ENCODE results near the gene PHKG2.

DNA sequence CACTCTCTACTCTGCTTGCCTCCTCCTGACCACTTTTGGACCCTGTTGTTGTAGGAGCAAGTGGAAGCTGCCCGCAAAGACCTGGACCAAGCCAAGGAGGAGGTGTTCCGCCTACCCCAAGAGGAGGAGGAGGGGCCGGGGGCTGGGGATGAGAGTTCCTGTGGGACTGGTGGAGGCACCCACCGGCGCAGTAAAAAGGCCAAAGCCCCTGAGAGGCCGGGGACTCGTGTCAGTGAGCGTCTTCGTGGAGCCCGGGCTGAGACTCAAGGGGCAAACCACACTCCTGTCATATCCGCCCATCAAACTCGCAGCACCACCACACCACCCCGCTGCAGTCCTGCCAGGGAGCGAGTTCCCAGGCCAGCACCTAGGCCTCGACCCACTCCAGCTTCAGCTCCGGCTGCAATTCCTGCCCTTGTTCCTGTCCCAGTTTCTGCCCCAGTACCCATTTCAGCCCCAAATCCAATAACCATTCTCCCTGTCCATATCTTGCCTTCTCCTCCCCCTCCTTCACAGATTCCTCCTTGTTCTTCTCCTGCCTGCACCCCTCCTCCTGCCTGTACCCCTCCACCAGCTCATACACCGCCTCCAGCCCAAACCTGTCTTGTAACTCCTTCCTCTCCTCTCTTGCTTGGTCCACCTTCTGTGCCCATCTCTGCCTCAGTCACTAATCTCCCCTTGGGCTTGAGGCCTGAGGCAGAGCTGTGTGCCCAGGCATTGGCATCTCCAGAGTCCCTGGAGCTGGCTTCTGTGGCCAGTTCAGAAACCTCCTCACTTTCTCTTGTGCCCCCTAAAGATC is 11.0 kb upstream of the PHKG2 start:
- TF ChIP-seq, protein P1, sequence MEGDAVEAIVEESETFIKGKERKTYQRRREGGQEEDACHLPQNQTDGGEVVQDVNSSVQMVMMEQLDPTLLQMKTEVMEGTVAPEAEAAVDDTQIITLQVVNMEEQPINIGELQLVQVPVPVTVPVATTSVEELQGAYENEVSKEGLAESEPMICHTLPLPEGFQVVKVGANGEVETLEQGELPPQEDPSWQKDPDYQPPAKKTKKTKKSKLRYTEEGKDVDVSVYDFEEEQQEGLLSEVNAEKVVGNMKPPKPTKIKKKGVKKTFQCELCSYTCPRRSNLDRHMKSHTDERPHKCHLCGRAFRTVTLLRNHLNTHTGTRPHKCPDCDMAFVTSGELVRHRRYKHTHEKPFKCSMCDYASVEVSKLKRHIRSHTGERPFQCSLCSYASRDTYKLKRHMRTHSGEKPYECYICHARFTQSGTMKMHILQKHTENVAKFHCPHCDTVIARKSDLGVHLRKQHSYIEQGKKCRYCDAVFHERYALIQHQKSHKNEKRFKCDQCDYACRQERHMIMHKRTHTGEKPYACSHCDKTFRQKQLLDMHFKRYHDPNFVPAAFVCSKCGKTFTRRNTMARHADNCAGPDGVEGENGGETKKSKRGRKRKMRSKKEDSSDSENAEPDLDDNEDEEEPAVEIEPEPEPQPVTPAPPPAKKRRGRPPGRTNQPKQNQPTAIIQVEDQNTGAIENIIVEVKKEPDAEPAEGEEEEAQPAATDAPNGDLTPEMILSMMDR (conservative IDR thresholded peaks at IDR 0.05; ENCODE audit: low read length) = no peak
- TF ChIP-seq EZH2phosphoT487 (IDR thresholded peaks at IDR 0.05; ENCODE audit: borderline replicate concordance) = no peak
